Stimulated activated CD4-positive, alpha-beta T cell treated with anti-CD3 and anti-CD28 coated beads, Interleukin-2, amount 100 ng/mL, for 24 hours (primary cell): ENCODE measurements around the gene ESRRB.

Source experiments
- DNase-seq, 2 donors: peaks; one replicate each; pipeline ENCODE4 v3.0.0-alpha.2; 2020

ESRRB gene

GRCh38 chr14:76354310-76354709 lies 21.6 kb upstream of the ESRRB start:
- DNase-seq, result no peak

- no peak for DNase-seq
Observed at GRCh38 chr14:76355771-76356170, 20.2 kb upstream of the ESRRB start.

GRCh38 chr14:76371066-76371465 lies 4.9 kb upstream of the ESRRB start:
- no peak for DNase-seq

GRCh38 chr14:76373456-76373855 lies 2.5 kb upstream of the ESRRB start:
- DNase-seq, result no peak

GRCh38 chr14:76375484-76375883 lies 453 bp upstream of the ESRRB start:
- DNase-seq, result no peak

- no peak for DNase-seq
Observed at GRCh38 chr14:76376409-76376877, 506 bp downstream of the ESRRB start.

GRCh38 chr14:76376878-76377734 lies 1.2 kb downstream of the ESRRB start:
- peak in 1 of 2 donors; percentile 6 for DNase-seq

- no peak for DNase-seq
Observed at GRCh38 chr14:76377735-76378074, 1.8 kb downstream of the ESRRB start.

GRCh38 chr14:76380991-76381390 lies 5.1 kb downstream of the ESRRB start:
- no peak for DNase-seq

GRCh38 chr14:76381817-76382494 lies 6.0 kb downstream of the ESRRB start:
- no peak for DNase-seq

- no peak for DNase-seq
Observed at GRCh38 chr14:76382495-76382832, 6.5 kb downstream of the ESRRB start.

GRCh38 chr14:76385435-76385834 lies 9.5 kb downstream of the ESRRB start:
- no peak for DNase-seq

GRCh38 chr14:76386944-76387782 lies 11.2 kb downstream of the ESRRB start:
- peak; percentile 70 to 78 for DNase-seq

GRCh38 chr14:76389841-76390240 lies 13.9 kb downstream of the ESRRB start:
- no peak for DNase-seq

- no peak for DNase-seq
Observed at GRCh38 chr14:76390621-76391020, 14.7 kb downstream of the ESRRB start.

- DNase-seq, result no peak
Observed at GRCh38 chr14:76391981-76392690, 16.2 kb downstream of the ESRRB start.

- DNase-seq, result no peak
Observed at GRCh38 chr14:76394569-76394968, 18.6 kb downstream of the ESRRB start.

GRCh38 chr14:76395161-76395560 lies 19.2 kb downstream of the ESRRB start:
- no peak for DNase-seq

GRCh38 chr14:76396714-76397187 lies 20.8 kb downstream of the ESRRB start:
- no peak for DNase-seq

- no peak for DNase-seq
Observed at GRCh38 chr14:76405627-76406026, 29.7 kb downstream of the ESRRB start.

GRCh38 chr14:76407449-76408150 lies 31.7 kb downstream of the ESRRB start:
- no peak for DNase-seq

- DNase-seq, result no peak
Observed at GRCh38 chr14:76408877-76409276, 32.9 kb downstream of the ESRRB start.
